HG02870 (cell line): ENCODE data around the gene ANKRD35.
"Not testable (repeated sequence)": the region's sequence is repeated elsewhere in the genome, so short reads cannot be mapped to it uniquely, and the experiment has no call there.

Experiments
- ATAC-seq: cut with Tn5 transposase; IDR thresholded peaks from one replicate; pipeline ENCODE4 v1.9.1; 2021; ENCODE audit warnings: mild to moderate bottlenecking, moderate library complexity; ENCODE audit not compliant: unreplicated experiment

ANKRD35 gene

GRCh38 chr1:145885738-145886287, at the start of gene ANKRD35:
ANKRD35 (minus strand) TSS chr1:145885866; CDS start chr1:145885758, 108 bp downstream.
- ATAC-seq: peak; percentile 96

- not testable (repeated sequence) for ATAC-seq
Observed at GRCh38 chr1:145932522-145933009, 46.9 kb upstream of the ANKRD35 start.

GRCh38 chr1:145927916-145928643, 42.4 kb upstream of the ANKRD35 start:
- no peak for ATAC-seq

- ATAC-seq: peak; percentile 94
Observed at GRCh38 chr1:145927063-145927886, 41.6 kb upstream of the ANKRD35 start, which contains the start of gene RBM8A. RBM8A (minus strand) TSS chr1:145927484; CDS start chr1:145927426, 58 bp downstream.

- peak; percentile 13 for ATAC-seq
Observed at GRCh38 chr1:145926686-145927062, 41.0 kb upstream of the ANKRD35 start.

- ATAC-seq: no peak
Observed at GRCh38 chr1:145922266-145922665, 36.6 kb upstream of the ANKRD35 start.

GRCh38 chr1:145920297-145920696, 34.6 kb upstream of the ANKRD35 start:
- not testable (repeated sequence) for ATAC-seq

GRCh38 chr1:145918992-145919939, 33.6 kb upstream of the ANKRD35 start:
- ATAC-seq: no peak

GRCh38 chr1:145918144-145918991, 32.7 kb upstream of the ANKRD35 start, which contains the start of gene PEX11B:
PEX11B (minus strand) TSS chr1:145918717; CDS start chr1:145918688, 29 bp downstream.
- peak; percentile 86 for ATAC-seq

- ATAC-seq: no peak
Observed at GRCh38 chr1:145917595-145917994, 31.9 kb upstream of the ANKRD35 start.

- ATAC-seq: no peak
Observed at GRCh38 chr1:145916745-145917144, 31.1 kb upstream of the ANKRD35 start.

- ATAC-seq: no peak
Observed at GRCh38 chr1:145912128-145912641, 26.5 kb upstream of the ANKRD35 start.

GRCh38 chr1:145908653-145909052, 23.0 kb upstream of the ANKRD35 start:
- ATAC-seq: no peak

- ATAC-seq: no peak
Observed at GRCh38 chr1:145906954-145907753, 21.5 kb upstream of the ANKRD35 start.

- ATAC-seq: no peak
Observed at GRCh38 chr1:145901312-145902021, 15.8 kb upstream of the ANKRD35 start.

- no peak for ATAC-seq
Observed at GRCh38 chr1:145898756-145899155, 13.1 kb upstream of the ANKRD35 start.

- no peak for ATAC-seq
Observed at GRCh38 chr1:145897969-145898368, 12.3 kb upstream of the ANKRD35 start.

GRCh38 chr1:145895471-145895870, 9.8 kb upstream of the ANKRD35 start:
- no peak for ATAC-seq
